Panc1 (cell line): ENCODE results near the gene PAK6.

Experiments
- TCF7L2 ChIP-seq: IDR thresholded peaks from 2 replicates; pipeline ENCODE4 v1.6.1; 2011; ENCODE audit warnings: mild to moderate bottlenecking, low read depth, low read length, inconsistent platforms
- TF ChIP-seq, protein P1 (sequence below): fragments of 450-650 bp; IDR thresholded peaks from 2 replicates; pipeline ENCODE4 v1.5.1; 2017; ENCODE audit warnings: mild to moderate bottlenecking
- TF ChIP-seq, protein P2 (sequence below), 2 experiments: IDR thresholded peaks; 2 replicates each; pipeline ENCODE4 v1.6.1; 2011 to 2012; ENCODE audit warnings: low read depth in 2 of 2, control low read depth in 1 of 2, low read length in 1 of 2, mild to moderate bottlenecking in 1 of 2, moderate library complexity in 1 of 2; ENCODE audit not compliant: insufficient read depth in 1 of 2

DNA sequence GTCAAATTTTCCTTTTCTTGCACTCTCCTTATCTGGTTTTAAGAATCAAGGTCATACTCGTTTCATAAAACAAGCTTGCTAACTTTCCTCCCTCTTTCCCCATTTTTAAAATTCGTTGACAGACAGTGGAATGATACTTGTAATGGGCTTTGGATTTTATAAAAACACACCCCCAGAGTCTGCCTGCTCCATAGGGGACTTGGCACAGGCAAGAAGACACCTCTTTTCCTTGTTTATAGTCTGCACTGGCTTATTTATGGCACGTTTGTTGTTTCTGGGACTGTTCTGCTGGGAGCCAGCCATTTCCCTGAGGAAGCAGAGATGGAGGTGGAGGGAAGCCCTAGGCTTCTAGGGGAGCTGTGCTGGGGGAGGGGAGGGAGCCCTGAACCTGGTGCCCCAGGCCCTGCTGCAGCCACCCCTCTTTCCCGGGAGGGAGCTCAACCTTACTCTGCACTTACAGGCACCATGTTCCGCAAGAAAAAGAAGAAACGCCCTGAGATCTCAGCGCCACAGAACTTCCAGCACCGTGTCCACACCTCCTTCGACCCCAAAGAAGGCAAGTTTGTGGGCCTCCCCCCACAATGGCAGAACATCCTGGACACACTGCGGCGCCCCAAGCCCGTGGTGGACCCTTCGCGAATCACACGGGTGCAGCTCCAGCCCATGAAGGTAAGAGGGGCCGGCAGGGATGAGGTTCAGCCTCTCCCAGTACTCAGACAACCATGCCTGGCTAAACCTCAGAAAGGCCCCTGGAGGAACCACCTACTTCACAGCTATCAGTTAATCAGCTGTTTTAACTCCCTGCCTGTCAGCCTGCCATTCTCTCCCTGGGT lies 25.7 kb downstream of the PAK6 start:
- TF ChIP-seq, protein P1, sequence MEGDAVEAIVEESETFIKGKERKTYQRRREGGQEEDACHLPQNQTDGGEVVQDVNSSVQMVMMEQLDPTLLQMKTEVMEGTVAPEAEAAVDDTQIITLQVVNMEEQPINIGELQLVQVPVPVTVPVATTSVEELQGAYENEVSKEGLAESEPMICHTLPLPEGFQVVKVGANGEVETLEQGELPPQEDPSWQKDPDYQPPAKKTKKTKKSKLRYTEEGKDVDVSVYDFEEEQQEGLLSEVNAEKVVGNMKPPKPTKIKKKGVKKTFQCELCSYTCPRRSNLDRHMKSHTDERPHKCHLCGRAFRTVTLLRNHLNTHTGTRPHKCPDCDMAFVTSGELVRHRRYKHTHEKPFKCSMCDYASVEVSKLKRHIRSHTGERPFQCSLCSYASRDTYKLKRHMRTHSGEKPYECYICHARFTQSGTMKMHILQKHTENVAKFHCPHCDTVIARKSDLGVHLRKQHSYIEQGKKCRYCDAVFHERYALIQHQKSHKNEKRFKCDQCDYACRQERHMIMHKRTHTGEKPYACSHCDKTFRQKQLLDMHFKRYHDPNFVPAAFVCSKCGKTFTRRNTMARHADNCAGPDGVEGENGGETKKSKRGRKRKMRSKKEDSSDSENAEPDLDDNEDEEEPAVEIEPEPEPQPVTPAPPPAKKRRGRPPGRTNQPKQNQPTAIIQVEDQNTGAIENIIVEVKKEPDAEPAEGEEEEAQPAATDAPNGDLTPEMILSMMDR = no peak
- TF ChIP-seq TCF7L2 = no peak
- TF ChIP-seq, protein P2, sequence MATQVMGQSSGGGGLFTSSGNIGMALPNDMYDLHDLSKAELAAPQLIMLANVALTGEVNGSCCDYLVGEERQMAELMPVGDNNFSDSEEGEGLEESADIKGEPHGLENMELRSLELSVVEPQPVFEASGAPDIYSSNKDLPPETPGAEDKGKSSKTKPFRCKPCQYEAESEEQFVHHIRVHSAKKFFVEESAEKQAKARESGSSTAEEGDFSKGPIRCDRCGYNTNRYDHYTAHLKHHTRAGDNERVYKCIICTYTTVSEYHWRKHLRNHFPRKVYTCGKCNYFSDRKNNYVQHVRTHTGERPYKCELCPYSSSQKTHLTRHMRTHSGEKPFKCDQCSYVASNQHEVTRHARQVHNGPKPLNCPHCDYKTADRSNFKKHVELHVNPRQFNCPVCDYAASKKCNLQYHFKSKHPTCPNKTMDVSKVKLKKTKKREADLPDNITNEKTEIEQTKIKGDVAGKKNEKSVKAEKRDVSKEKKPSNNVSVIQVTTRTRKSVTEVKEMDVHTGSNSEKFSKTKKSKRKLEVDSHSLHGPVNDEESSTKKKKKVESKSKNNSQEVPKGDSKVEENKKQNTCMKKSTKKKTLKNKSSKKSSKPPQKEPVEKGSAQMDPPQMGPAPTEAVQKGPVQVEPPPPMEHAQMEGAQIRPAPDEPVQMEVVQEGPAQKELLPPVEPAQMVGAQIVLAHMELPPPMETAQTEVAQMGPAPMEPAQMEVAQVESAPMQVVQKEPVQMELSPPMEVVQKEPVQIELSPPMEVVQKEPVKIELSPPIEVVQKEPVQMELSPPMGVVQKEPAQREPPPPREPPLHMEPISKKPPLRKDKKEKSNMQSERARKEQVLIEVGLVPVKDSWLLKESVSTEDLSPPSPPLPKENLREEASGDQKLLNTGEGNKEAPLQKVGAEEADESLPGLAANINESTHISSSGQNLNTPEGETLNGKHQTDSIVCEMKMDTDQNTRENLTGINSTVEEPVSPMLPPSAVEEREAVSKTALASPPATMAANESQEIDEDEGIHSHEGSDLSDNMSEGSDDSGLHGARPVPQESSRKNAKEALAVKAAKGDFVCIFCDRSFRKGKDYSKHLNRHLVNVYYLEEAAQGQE (IDR thresholded peaks at IDR 0.05; ENCODE audit: insufficient read depth in 1 of 2, low read depth in 2 of 2, low read length in 1 of 2) = no peak
